Activated CD8-positive, alpha-beta memory T cell treated with anti-CD3 and anti-CD28 coated beads for 36 hours (primary cell): ENCODE results near the gene B2M. TPM values are rescaled to one million over a fixed set of nuclear protein-coding genes. Genes with fewer than 3 reads are reported as not detected.

ENCODE experiments used
- CTCF ChIA-PET: fragments of 350-600 bp; sonication (Branson Sonifier 250); formaldehyde crosslinking; loops from one replicate; lab custom pipeline; 2021; ENCODE audit warnings: antibody characterized with exemption; lab: Charles Lee
- POLR2A ChIA-PET: fragments of 350-600 bp; sonication (Branson Sonifier 250); formaldehyde crosslinking; loops from one replicate; lab custom pipeline; 2021; ENCODE audit warnings: antibody characterized with exemption; lab: Charles Lee
- total RNA-seq, 2 experiments: library from RNA; stranded (reverse); gene quantifications; one replicate each; pipeline ENCODE4 v1.2.3, GENCODE V29; 2021

The B2M gene
- total RNA-seq, 2 experiments from 2014 or later: 3,574 to 3,763 TPM

GRCh38 chr15:44715142-44715796 lies 4.0 kb downstream of the B2M start:
- CTCF ChIA-PET: interaction anchor here (7.5 to 10.6 kb wide), 3 partner anchors 13 to 52 kb away, joined by 65 to 134 read pairs (median 87); partner anchors contain the start of genes SPG11 and TRIM69
- POLR2A ChIA-PET: interaction anchor here (1.2 to 12.9 kb wide), 4 partner anchors 17 to 51 kb away, joined by 4 to 429 read pairs (median 134); partner anchors contain the start of genes SPG11 and TRIM69

- ChIA-PET POLR2A (interaction anchor here (1.2 to 12.9 kb wide), 3 partner anchors 17 to 51 kb away, joined by 4 to 429 read pairs (median 213); partner anchors contain the start of genes SPG11 and TRIM69), CTCF (interaction anchor here (7.5 to 10.6 kb wide), 3 partner anchors 12 to 52 kb away, joined by 65 to 134 read pairs (median 87); partner anchors contain the start of genes SPG11 and TRIM69)
Measured at GRCh38 chr15:44715797-44716334, 4.5 kb downstream of the B2M start.

DNA sequence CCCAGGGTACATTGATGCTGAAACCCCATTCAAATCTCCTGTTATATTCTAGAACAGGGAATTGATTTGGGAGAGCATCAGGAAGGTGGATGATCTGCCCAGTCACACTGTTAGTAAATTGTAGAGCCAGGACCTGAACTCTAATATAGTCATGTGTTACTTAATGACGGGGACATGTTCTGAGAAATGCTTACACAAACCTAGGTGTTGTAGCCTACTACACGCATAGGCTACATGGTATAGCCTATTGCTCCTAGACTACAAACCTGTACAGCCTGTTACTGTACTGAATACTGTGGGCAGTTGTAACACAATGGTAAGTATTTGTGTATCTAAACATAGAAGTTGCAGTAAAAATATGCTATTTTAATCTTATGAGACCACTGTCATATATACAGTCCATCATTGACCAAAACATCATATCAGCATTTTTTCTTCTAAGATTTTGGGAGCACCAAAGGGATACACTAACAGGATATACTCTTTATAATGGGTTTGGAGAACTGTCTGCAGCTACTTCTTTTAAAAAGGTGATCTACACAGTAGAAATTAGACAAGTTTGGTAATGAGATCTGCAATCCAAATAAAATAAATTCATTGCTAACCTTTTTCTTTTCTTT lies 5.8 kb downstream of the B2M start:
- POLR2A ChIA-PET: interaction anchor here (7.8 to 12.9 kb wide), 2 partner anchors 15 to 52 kb away, joined by 213 to 429 read pairs; partner anchors contain the start of genes SPG11 and TRIM69
- CTCF ChIA-PET: interaction anchor here (7.5 to 10.6 kb wide), 3 partner anchors 11 to 53 kb away, joined by 65 to 134 read pairs (median 87); partner anchors contain the start of genes SPG11 and TRIM69

GRCh38 chr15:44718180-44718926 lies 7.0 kb downstream of the B2M start:
- ChIA-PET POLR2A (interaction anchor here (2.0 to 12.9 kb wide), 3 partner anchors 14 to 55 kb away, joined by 7 to 429 read pairs (median 19); partner anchors contain the start of genes SPG11 and TRIM69), CTCF (interaction anchor here (0.9 to 10.6 kb wide), 6 partner anchors 9 to 55 kb away, joined by 4 to 134 read pairs (median 20); partner anchors contain the start of genes SPG11 and TRIM69)

DNA sequence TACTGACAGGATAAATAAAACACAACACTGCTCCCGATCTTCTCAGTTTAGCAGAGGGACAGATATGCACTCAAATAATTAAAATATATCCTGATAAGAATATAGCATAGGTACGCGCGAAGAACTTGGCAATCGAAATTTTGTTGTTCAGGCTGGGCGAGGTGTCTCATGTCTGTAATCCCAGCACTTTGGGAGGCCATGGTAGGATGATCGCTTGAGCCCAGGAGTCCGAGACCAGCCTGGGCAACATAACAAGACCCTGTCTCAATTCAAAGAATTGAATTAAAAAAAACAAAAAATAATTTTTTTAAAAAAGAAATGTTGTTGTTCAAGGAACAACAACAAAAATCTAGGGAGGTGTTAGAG lies 7.6 kb downstream of the B2M start:
- POLR2A ChIA-PET: interaction anchor here (2.0 to 12.9 kb wide), 4 partner anchors 7 to 56 kb away, joined by 7 to 429 read pairs (median 32); partner anchors contain the start of genes B2M, PATL2, SPG11 and TRIM69
- CTCF ChIA-PET: interaction anchor here (0.6 to 5.3 kb wide), 8 partner anchors 8 to 629 kb away, joined by 3 to 31 read pairs (median 4); partner anchors contain the start of genes PATL2, SPG11 and TRIM69

DNA sequence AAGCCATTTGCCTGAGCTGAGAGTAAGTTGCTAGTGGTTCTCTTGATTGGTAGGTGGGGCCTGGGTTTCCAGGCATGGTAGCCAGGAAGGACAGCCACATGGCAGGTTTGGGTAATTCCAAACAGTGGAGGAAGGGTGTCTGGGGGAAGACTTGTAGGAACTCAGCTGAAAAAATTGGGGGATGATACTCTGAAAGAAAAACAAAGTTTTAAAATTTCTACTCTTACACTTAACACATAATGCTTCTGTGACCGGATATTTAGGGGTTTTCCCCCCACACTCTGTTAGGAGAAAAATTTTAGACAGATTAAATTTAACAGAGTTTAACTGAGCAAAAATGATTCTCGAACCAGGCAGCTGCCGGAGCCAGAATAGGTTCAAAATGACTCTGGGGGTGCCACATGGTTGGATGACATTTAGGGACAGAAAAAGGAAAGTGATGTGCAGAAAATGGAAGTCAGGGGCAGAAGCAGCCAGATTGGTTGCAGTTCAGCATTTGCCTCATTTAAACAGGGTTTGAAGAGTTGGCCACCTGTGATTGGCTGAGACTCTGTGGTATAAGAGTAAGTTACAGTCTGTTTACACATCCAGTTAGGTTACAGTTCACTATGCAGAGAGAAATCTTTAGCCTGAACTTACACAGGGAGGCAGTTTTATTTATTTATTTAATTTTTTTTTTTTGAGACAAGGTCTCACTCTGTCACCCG lies 8.1 kb downstream of the B2M start:
- POLR2A ChIA-PET: interaction anchor here (2.0 to 12.9 kb wide), 4 partner anchors 7 to 56 kb away, joined by 7 to 429 read pairs (median 32); partner anchors contain the start of genes B2M, PATL2, SPG11 and TRIM69
- CTCF ChIA-PET: interaction anchor here (0.6 to 5.3 kb wide), 9 partner anchors 8 to 629 kb away, joined by 3 to 31 read pairs (median 4); partner anchors contain the start of genes PATL2, SPG11 and TRIM69

GRCh38 chr15:44720000-44720435 lies 8.7 kb downstream of the B2M start:
- POLR2A ChIA-PET: interaction anchor here (2.0 to 12.9 kb wide), 4 partner anchors 8 to 57 kb away, joined by 7 to 429 read pairs (median 32); partner anchors contain the start of genes B2M, PATL2, SPG11 and TRIM69
- CTCF ChIA-PET: interaction anchor here (1.1 to 5.3 kb wide), 5 partner anchors 9 to 56 kb away, joined by 3 to 31 read pairs (median 5); partner anchors contain the start of genes PATL2, SPG11 and TRIM69

- ChIA-PET POLR2A (interaction anchor here (2.0 to 12.9 kb wide), 4 partner anchors 8 to 57 kb away, joined by 7 to 429 read pairs (median 31); partner anchors contain the start of genes B2M, PATL2, SPG11 and TRIM69), CTCF (interaction anchor here (1.1 to 5.3 kb wide), 4 partner anchors 8 to 57 kb away, joined by 3 to 31 read pairs (median 16); partner anchors contain the start of genes SPG11 and TRIM69)
Measured at GRCh38 chr15:44720460-44721176, 9.3 kb downstream of the B2M start.

- ChIA-PET POLR2A (interaction anchor here (3.2 to 12.9 kb wide), 3 partner anchors 10 to 59 kb away, joined by 17 to 429 read pairs (median 45); partner anchors contain the start of genes B2M, PATL2, SPG11 and TRIM69), CTCF (interaction anchor here (3.7 to 12.7 kb wide), 3 partner anchors 9 to 58 kb away, joined by 28 to 134 read pairs (median 31); partner anchors contain the start of genes B2M, PATL2, SPG11 and TRIM69)
Measured at GRCh38 chr15:44722011-44722410, 10.7 kb downstream of the B2M start.

- ChIA-PET POLR2A (interaction anchor here (3.8 to 14.1 kb wide), 3 partner anchors 10 to 62 kb away, joined by 30 to 429 read pairs (median 98); partner anchors contain the start of genes B2M, PATL2, SPG11 and TRIM69), CTCF (interaction anchor here (0.8 to 14.0 kb wide), 5 partner anchors 10 to 60 kb away, joined by 3 to 168 read pairs (median 8); partner anchors contain the start of genes B2M, PATL2, SPG11 and TRIM69)
Measured at GRCh38 chr15:44726136-44726535, 14.8 kb downstream of the B2M start.

DNA sequence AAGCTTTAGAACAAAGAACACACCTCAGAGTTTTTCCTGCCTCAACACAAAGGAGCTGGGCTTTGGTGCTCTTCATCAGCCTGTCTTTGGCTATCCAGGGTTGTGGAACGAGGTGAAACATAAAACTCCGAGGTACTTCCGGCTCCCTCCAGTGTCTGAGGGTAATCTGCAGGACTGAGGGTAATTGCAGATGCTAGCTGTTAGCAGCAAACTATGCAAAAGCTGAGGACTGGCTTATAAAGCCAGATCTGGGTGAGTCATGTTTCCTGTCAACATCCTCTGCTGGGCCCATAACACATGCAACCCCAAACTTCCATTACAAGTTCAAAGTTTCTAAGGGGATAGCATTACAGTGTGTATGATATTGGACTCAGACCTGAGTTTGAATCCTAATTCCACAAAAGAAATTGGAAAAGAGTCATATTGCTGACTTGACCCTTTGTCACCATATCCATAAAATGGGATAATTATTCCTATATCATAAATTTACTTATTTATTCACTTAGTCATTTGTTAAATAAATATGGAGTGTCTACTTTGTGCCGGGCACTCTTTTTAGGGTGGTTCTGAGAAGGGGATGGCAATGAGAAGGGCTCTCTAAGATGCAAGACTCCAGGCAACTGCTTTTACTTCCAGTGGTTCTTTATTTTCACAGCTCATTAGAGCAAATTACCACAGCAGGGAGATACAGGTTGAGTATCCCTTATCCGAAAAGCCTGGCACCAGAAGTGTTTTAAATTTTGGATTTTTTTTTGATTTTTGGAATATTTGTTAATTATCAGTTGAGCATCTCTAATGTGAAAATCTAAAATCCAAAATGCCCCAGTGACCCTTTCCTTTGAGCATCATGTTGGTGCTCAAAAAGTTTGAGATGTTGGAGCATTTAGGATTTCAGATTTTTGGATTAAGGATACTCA lies 15.5 kb downstream of the B2M start:
- ChIA-PET CTCF (interaction anchor here (0.6 to 14.0 kb wide), 6 partner anchors 8 to 61 kb away, joined by 3 to 168 read pairs (median 6); partner anchors contain the start of genes B2M, PATL2, SPG11 and TRIM69), POLR2A (interaction anchor here (1.0 to 14.1 kb wide), 4 partner anchors 10 to 190 kb away, joined by 3 to 429 read pairs (median 64); partner anchors contain the start of genes B2M, EIF3J, PATL2 and SPG11)

DNA sequence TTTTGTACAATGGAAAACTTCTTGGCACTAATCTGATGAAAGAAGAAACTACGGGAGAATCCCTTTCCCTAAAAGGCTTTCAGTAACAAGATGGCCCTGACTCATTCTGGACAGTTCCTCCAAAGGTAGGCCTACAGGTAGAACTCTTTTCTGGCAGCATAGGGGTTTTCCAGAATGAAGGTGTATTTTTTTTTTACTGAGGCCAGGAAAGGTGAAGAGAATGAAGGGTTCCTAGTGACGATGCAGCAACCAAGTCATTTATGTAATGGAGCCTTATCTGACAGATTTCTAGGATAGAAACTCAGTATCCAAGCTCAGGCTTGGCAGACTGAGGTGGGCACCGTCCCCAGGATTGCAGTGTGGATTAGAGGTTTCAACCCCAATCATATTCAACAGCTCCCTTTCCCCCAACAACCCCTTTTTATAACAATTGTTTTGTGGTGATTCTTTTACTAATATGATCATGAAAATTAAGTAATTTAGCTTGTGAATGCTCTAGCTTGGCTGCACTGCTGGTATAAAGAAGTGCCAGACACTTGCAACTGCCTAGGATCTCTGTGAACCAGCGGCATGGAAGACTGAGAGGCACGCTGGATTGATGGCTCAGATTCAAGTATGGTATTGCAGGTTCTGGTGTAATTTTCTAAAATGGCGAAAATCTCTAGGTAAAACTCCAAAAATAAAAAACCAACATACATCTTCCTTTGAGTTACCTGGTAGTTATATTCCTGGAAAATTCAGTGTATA lies 16.3 kb downstream of the B2M start:
- CTCF ChIA-PET: interaction anchor here (0.6 to 14.0 kb wide), 5 partner anchors 8 to 61 kb away, joined by 4 to 168 read pairs (median 8); partner anchors contain the start of genes B2M, PATL2, SPG11 and TRIM69
- POLR2A ChIA-PET: interaction anchor here (1.0 to 14.1 kb wide), 4 partner anchors 9 to 191 kb away, joined by 3 to 429 read pairs (median 64); partner anchors contain the start of genes B2M, EIF3J, PATL2 and SPG11

DNA sequence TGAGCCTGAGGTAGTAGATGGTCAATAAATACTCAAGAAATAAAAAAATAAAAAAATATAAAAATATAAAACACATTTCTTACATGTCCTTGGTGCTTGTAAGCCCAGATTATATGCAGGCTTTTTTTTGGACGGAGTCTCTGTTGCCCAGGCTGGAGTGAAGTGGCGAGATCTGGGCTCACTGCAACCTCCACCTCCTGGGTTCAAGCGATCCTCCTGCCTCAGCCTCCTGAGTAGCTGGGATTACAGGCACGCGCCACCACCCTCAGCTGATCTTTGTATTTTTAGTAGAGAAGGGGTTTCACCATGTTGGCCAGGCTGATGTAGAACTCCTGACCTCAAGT lies 16.9 kb downstream of the B2M start:
- POLR2A ChIA-PET: interaction anchor here (0.5 to 14.1 kb wide), 8 partner anchors 9 to 191 kb away, joined by 3 to 429 read pairs (median 4); partner anchors contain the start of genes B2M, EIF3J, PATL2 and SPG11

More for the DNA sequence above, 16.9 kb downstream of the B2M start:
- CTCF ChIA-PET: interaction anchor here (0.9 to 14.0 kb wide), 5 partner anchors 8 to 62 kb away, joined by 3 to 168 read pairs (median 14); partner anchors contain the start of genes B2M, PATL2, SPG11 and TRIM69
